Left forelimb (tissue), 1 donor: ENCODE measurements around the gene TROAP.
"Not testable (repeated sequence)": the region's sequence is repeated elsewhere in the genome, so short reads cannot be mapped to it uniquely, and the experiment has no call there.

Experiments used
- DNase-seq: peaks from one replicate; pipeline ENCODE4 v3.0.0-alpha.2; 2018; ENCODE audit warnings: low spot score

TROAP gene

GRCh38 chr12:49294086-49294803, 28.8 kb upstream of the TROAP start:
- no peak for DNase-seq

- no peak for DNase-seq
Measured at GRCh38 chr12:49294804-49295081, 28.3 kb upstream of the TROAP start.

GRCh38 chr12:49295082-49295936, 27.7 kb upstream of the TROAP start, which contains the start of gene PRPH:
Gene PRPH, plus strand, starts transcription at chr12:49295147. Its CDS starts 54 bp downstream, at chr12:49295201.
- DNase-seq = no peak

GRCh38 chr12:49296034-49296835, 26.8 kb upstream of the TROAP start:
- DNase-seq = no peak

GRCh38 chr12:49296836-49297694, 26.0 kb upstream of the TROAP start:
- no peak for DNase-seq

GRCh38 chr12:49297695-49298060, 25.4 kb upstream of the TROAP start:
- no peak for DNase-seq

GRCh38 chr12:49298160-49298559, 24.9 kb upstream of the TROAP start:
- DNase-seq = no peak

- DNase-seq = no peak
Measured at GRCh38 chr12:49301760-49302159, 21.3 kb upstream of the TROAP start.

GRCh38 chr12:49304161-49304560, 18.9 kb upstream of the TROAP start:
- DNase-seq = no peak

- DNase-seq = no peak
Measured at GRCh38 chr12:49305762-49306510, 17.1 kb upstream of the TROAP start.

- no peak for DNase-seq
Measured at GRCh38 chr12:49309386-49309785, 13.7 kb upstream of the TROAP start.

GRCh38 chr12:49310451-49311000, 12.5 kb upstream of the TROAP start:
- not testable (repeated sequence) for DNase-seq

GRCh38 chr12:49314811-49315210, 8.2 kb upstream of the TROAP start:
- DNase-seq = no peak

GRCh38 chr12:49317118-49317517, 5.9 kb upstream of the TROAP start:
- not testable (repeated sequence) for DNase-seq

- not testable (repeated sequence) for DNase-seq
Measured at GRCh38 chr12:49320411-49321103, 2.5 kb upstream of the TROAP start.

- no peak for DNase-seq
Measured at GRCh38 chr12:49322367-49322707, 718 bp upstream of the TROAP start.

GRCh38 chr12:49323524-49324097, 556 bp downstream of the TROAP start:
- no peak for DNase-seq

GRCh38 chr12:49325606-49326005, 2.6 kb downstream of the TROAP start:
- no peak for DNase-seq

- DNase-seq = no peak
Measured at GRCh38 chr12:49327368-49327767, 4.3 kb downstream of the TROAP start.

GRCh38 chr12:49327887-49328286, 4.8 kb downstream of the TROAP start:
- no peak for DNase-seq
